GM21381 (cell line): ENCODE results near the gene STXBP6.

Source experiments
- ATAC-seq: cut with Tn5 transposase; IDR thresholded peaks from one replicate; pipeline ENCODE4 v1.9.1; 2021; ENCODE audit warnings: mild to moderate bottlenecking, moderate library complexity; ENCODE audit not compliant: unreplicated experiment

The STXBP6 gene

DNA sequence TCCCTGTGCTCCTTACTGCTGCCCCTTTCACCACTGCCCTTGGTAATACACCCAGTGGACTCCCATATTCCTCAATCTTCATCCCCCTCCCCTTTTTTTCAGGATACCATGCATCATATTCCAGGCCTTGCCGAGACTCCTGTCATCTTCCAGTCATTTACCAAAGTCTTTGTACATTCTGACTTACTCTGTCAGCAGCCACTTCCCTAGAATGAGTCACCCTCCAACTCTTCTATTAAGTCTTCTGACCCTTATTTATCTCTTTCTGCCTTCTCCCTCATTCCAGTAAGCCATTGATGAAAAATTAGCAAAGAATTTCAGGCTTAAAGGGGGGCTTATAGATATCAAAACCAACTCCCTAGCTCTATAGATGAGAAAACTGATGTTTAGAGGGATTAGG lies 128.0 kb downstream of the STXBP6 start:
- ATAC-seq, result no peak

DNA sequence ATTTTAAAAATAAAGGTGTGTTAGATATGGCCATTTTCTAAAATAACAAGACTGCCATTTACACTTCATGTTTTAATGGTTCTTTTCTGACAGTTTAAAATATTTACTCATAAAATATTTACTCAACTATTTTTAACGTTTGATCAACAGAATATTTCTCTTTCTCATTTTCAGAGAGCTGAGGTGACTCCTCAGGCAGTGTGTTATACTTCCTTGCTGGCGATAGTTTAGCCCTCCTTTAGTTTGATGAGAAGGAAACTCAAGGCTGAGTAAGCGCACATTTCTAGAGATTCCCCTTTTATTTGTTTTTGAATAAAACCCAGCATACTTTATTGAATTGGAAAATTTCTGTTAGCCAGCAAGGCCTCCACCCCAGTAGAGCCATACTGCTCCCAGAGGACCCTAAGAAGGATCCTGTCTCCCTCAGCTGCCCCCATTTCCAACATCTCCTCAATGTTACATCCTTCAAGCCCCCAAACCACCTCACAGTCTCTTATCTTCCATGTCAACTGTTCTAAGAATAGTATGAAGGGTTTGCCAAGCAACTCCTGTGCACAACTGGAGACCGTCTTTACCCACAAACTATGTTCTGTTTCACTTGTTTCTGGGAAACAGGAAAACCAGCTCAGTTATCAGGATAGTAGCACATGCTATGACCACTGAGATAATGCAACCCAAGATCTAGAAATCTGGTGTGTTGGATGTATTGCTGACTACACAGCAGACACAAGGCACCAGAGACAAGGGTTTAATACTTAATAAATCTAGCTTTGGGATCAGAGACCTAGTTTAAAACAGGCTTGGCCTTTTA lies 129.5 kb downstream of the STXBP6 start:
- ATAC-seq, result no peak

DNA sequence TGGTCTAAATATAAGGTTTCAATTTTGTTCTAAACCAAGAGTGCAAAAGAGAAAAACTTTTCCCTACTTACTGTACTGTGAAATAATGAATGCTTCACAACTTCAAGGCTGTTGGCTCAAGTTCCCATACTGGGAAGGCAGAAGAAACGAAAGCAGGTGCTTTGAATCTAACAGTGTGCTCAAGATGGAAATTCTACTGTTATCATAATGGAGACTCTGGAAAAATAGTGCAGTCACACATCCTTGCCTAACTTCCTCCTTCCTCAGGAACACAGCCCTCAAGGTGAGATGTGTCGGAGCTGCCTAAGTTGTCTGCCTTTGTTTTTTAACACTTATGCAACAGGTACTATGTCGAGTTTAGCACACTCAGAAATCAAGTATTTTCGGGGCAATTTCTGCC lies 131.1 kb downstream of the STXBP6 start:
- ATAC-seq, result no peak

DNA sequence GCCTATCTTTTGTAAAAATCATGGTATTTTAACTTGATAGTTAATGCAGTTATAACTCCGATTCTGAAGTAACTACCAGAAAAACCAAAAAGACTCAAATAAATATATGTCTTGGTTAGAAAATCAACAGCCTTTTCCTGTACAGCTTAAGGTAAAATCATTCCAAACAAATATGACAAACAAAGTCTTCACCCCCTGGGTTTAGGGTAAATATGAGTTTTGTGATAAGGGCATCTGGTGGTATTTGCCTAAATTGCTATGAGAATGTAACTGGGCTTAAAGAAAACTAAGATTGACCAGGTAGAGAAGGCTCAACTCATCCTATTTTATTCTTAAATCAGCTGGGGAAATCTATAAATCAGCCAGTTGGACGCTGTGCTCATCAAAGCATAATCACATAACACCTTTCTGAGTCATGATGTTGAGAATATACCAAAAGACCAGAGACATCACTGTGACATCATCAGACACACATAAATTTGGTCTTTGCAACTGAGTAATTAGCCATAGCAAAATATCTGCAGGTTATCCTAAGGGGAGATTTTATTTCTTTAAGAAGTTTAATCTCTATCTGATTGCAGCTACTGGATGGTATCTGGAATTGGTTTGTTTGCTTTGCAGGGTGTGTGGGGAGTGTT lies 133.9 kb downstream of the STXBP6 start:
- ATAC-seq, result no peak

DNA sequence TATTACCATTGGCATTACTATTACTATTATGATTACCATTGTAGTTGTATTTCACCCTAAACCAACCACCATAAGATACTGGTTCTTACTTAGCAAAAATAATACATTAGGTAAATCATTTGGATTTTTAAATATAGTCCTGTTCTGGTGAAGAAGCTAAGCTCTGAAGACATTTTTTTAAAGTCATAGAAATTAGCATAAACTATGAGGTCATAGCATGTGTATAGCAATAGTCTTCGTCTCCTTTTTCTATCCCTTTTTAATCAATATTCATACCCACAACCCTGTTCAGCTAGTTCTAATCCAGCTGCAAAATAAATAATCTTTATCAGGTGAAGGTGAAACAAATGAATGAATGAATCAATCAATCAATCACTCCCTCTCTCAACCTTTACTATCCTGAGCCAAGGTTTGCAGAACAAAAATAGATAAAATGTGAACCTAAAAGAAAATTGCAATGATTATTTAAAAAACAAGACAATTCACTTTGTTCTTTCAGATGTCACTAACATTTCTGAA lies 134.5 kb downstream of the STXBP6 start:
- ATAC-seq, result no peak

DNA sequence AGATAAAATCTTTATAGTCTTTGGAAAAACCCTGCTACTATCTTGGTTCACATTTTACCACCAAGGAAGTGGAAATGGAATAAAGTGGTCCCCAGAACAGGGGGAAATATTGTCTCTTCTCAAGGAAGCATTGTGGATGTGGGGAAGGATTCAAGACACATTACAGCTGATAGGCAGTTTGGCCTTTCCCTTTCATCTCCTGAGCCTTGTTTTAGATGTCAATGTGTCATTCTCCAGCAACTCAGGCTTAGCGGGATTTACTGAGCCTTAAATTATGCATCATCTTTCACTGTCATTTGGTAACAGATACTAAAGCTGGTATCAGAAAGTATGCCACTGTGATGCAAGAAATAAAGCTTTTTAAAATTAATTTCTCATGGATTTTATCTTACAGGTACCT lies 136.2 kb downstream of the STXBP6 start:
- no peak for ATAC-seq

DNA sequence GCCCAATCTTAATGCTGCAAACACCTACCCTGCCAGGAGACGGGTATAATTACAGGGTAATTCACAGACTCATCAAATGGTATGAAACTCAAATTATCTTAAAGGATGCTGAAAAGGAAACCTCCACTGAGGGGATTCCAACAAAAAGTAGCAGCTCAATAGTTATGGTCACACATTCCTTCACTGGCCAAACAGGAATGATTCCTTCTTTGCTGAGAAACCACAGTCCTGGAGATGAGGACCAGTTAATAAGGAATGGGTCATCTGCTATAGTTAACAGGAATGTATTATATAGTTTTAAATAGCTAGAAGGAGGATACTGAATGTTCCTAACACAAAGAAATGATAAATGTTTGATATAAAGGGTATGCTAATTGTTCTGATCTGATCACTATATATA lies 136.9 kb downstream of the STXBP6 start:
- ATAC-seq, result no peak

DNA sequence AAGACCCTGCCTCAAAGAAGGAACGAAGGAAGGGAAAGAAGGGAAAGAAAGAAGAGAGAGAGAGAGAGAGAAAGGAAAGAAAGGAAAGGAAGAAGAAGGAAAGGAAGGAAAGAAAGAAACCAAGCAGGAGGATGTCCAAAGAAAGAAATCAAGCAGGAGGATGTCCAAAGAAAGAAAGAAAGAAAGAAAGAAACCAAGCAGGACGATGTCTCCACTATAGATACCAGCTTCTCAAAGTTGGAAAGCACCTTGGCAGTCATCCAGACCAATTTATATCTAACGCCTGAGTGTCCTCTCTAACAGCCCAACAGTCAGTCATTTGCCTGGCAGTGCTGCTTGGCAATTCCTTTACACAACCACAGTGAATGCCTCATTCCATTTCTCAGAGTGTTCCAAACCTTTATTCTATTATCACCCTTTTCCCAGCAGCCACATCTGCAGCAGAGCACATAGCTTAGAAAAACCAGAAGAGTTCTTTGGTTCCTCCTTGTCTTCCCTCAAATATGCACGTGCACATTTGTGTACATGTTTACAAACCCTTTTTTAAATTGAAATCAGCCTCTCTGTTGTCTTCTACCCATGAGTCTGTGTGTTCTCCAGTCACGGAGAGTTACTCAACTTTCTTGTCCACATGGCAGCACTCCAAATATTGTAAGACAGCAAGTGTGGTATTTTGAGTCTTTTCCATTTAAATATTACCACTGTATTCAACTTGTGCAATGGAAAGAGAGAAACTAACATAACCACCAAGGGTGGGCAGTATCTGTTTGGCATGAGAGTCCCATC lies 138.4 kb downstream of the STXBP6 start:
- ATAC-seq, result no peak

DNA sequence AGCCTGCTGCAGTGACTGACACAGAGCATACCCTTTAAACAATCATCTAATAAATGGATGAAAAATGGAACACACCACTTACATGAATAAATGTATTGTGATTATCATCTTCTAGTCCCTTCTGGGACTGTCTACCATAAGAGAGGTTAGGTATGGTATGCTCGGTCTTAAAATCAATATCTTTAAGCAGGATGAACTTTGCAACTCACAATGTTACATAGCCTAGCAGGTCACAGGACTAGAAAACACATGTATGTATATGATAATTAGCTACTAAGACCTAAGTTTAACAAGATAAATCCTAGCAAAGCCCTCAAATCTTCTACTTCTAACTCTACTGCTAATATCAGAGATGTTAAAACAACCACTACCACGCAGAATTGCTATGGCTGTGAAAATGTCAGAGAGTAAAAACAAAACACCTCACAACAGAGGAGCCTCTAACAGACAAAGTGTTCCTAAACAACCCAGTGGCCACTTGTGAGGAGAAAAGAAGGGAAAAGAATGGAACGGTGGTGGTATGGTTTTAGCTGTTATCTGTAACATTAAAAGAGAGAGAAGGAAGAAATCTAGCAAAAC lies 139.4 kb downstream of the STXBP6 start:
- no peak for ATAC-seq

DNA sequence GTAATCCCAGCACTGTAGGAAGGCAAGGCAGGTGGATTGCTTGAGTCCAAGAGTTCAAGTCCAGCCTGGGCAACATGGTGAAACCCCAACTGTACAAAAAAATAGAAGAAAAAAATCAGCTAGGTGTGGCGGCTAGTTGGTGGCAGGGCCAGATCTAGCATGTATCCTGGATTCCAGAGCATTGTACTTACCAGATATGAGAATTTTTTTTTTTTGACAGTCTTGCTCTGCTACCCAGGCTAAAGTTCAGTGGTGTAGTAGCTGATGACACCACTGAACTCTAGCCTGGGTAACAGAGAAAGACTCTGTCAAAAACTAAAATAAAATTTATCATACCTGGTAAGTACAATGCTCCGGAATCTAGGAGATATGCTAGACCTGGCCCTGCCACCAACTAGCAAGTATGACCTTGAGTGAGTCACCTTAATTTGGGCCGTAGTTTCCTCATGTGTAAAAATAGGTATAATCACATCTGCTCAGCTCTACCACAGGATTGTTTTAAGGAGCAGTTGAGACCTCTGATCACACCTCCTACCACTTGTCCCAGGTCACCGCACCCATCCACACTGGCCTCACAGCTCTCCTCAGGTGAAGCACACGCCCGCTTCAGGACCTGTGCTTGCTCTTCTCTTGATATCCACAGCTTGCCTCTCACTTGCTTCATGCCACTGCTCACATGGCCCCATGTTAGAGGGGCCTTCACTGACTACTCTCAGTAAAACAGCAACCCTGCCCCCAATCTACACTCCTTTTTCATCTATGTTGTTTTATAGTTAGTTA lies 140.2 kb downstream of the STXBP6 start:
- ATAC-seq, result no peak

DNA sequence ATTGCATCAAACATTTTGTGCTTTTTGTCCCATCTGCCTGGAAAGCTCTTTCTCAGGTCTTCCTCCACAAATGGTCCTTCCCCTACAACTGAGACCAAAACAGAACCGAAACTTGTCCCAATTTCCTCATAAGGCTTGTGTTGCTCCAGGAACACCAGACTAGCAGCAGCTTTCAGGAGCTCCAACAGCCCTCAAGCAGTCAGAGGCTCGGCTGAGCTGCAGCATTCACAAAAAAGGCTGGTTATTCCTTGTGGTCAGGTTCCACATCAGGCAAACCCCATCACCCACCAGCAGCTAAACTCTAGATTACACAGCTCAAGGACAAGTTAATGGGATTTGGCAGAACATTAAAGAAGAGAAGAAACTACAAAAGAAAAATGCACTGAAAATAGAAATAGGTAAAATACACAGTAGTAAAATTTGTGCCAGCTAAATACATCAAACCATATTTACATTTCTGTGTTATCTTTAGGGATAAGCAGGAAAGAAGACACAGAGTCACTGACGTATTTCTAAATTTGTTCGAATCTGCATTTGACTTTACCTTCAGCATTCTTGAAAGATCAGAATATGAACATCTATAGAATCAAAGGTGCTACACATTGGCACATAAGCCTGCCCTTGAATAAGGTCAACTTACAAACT lies 141.2 kb downstream of the STXBP6 start:
- no peak for ATAC-seq

DNA sequence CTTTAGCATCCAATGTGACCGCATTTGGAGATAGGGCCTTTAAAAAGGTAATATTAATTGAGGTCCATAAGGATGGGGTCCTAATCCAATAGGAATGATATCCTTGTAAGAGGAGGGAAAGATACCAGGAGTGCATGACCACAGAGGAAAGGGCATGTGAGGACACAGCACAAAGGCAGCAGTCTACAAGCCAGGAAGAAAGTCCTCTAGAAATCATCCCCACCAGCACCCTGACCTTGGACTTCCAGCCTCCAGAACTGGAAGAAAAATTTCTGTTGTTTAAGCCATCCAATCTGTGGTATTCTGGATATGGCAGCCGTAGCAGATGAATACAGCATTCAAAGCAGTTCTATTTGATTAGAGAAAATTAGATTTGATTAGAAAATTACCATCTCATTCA lies 145.4 kb downstream of the STXBP6 start:
- ATAC-seq, result no peak

DNA sequence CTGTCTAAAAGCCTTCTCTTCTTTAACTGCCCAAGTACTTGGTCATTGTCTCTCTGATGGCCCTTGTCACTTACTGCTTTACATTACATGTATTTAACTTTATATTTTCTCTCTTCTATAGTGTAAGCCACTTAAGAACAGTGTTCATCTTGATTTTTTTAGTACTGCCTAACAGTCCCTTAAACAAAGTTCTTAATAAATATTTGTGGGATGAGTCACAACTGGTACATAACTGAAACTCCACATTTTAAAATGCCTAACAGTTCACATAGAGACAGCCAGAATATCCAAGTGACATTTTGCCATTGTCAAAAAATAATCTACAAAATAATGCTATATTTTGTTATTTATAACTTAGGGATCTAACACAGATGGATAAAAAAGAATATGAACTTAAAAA lies 146.6 kb downstream of the STXBP6 start:
- ATAC-seq, result no peak

DNA sequence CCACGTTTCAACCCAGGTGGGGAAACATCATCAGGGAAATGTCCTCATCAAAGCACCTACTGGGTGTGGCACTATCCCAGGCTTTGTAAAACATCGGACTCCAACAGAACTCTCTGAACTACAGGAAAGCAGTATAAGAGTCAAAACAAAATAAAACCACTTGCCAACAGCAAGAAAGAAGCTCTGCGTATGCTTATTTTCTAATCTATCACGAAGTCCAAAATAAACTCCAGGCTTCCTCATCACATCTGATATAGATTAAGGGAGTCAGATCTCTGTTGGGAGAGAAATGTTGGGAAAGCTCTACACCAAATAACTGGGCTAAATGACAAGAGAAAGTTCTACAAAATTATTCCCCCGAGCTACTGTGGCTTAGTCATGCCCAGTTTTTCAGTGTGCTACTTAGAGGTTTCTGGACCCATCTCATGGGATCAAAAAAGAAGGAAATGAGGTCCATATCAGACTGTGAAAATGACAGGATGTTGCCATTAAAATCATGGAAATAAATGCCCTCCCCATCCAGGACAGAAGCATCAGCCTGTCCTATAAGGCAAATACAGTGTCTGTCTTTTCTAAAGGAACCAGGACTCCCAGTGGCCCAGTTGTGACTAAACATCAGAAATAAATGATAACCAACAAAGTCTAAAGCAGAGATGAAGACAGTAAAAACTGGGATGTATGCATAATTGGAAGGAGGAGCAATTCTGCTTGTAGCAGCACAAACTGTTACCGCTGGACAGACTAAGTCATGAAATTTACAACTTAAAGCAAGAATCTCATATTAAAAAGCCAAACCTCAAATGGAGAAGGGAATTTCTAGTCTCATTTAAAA lies 149.5 kb downstream of the STXBP6 start:
- no peak for ATAC-seq

DNA sequence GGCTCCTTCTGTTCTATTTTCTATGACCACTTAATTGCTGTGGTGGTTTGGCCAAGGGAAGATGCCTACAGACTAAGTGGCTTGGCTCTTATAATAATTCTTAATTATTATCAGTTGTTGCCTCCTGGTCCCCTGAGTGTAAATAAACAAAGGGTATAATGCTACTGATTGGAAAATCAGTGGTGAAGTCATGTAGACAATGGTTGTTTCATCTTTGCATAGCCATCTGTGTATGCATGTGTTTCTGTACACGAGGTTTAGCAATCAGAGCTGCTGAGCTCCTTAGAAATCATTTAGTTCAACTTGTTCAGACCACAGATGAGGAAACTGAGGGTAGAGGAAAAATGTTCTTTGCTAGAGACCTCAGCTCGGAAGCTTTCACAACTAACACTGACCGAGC lies 152.2 kb downstream of the STXBP6 start:
- no peak for ATAC-seq

DNA sequence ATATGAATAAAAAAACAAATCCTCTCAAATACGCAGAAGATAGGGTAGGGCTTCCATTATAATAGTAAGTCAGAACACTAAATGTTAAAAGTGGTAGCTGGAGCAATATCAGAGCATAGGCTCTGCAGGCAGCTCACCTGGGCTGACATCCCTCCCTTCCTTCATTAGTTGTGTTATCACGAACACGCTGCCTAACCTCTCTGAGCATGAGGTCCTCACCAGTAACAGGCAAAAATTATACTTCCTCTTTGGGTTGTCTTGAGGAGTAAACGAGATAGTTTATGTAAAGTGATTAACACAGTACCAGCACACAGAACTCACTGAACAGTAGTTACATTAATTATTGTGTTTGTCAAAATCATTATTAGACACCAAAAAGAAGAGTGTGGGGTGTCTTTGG lies 154.3 kb downstream of the STXBP6 start:
- no peak for ATAC-seq

DNA sequence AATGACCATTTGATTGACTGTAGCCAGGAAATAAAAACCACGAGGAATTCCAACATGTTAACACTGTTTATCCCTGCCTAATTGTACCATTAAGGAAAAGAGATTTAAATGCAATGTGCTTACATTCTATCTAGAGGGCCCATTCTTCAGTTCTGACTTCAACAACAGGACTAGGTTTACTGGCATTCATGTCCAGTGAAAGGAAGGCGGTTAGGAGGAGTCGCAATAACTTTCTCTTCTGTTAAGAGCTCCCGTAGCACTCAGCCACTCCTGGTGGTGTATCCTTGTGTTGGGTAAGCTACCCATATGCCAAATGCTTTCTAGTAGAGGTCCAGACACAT lies 154.7 kb downstream of the STXBP6 start:
- no peak for ATAC-seq

DNA sequence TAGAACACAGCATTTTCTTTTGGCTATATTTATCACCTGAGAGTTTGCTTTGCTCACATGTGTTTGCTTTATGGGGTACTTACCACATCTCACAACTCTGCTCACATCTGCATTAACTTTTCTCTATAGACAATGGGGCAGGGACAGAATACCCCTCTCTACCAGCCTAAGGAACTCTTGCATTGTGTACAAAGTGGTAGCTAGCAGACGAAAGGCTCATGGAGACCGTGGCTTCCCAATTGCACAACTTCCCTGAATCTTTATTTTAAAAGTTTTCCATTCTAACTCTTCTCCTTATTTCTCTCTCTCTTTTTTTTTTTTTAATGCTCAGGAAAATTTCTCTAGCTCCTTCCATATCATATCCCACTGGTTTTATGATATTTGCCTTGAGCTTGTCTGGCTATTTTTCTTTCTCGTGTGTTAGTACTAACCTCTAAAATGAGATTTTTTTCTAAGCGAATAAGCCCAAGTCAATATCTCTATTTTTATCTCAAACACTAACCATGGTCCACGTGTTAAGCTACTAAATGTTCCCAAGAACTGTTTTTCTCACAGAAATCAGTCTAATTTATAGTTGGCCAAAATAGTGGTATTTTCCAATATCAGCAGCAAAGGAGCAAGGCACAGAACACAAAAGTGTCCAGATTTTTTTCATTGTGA lies 155.2 kb downstream of the STXBP6 start:
- ATAC-seq, result no peak
